Endothelial cell (in vitro differentiated cells): ENCODE measurements around the gene ZBTB14. TPM values are rescaled to one million over a fixed set of nuclear protein-coding genes. Genes with fewer than 3 reads are reported as not detected.

ENCODE experiments used
- DNase-seq: peaks from one replicate; pipeline ENCODE4 v3.0.0; 2021; ENCODE audit warnings: low spot score
- H3K27ac Mint-ChIP-seq: one replicate; pipeline ENCODE4 v1.8.0; 2021; ENCODE audit warnings: mixed read lengths, inconsistent platforms; ENCODE audit not compliant: unreplicated experiment
- H3K27me3 Mint-ChIP-seq: one replicate; pipeline ENCODE4 v1.8.0; 2021; ENCODE audit warnings: mild to moderate bottlenecking, moderate library complexity, mixed read lengths, inconsistent platforms; ENCODE audit not compliant: unreplicated experiment
- H3K36me3 Mint-ChIP-seq: one replicate; pipeline ENCODE4 v1.8.0; 2021; ENCODE audit warnings: mild to moderate bottlenecking, low read depth, mixed read lengths, inconsistent platforms; ENCODE audit not compliant: unreplicated experiment
- H3K4me1 Mint-ChIP-seq: one replicate; pipeline ENCODE4 v1.8.0; 2021; ENCODE audit warnings: mild to moderate bottlenecking, mixed read lengths, inconsistent platforms; ENCODE audit not compliant: unreplicated experiment
- H3K4me3 Mint-ChIP-seq: one replicate; pipeline ENCODE4 v1.8.0; 2021; ENCODE audit warnings: mild to moderate bottlenecking, mixed read lengths, inconsistent platforms; ENCODE audit not compliant: unreplicated experiment
- H3K9me3 Mint-ChIP-seq: one replicate; pipeline ENCODE4 v1.8.0; 2021; ENCODE audit warnings: mixed read lengths, inconsistent platforms; ENCODE audit not compliant: unreplicated experiment
- total RNA-seq: library from RNA; stranded (reverse); fragmentation: NEBNext Ultra II Directional; extraction: Animal tissue kit (Norgen Biotek cat#: 25700); gene quantifications from one replicate; pipeline ENCODE4 v1.2.1, GENCODE V29; 2021; ENCODE audit not compliant: unreplicated experiment
- TF ChIP-seq, protein P1 (sequence below): fragments of 200-600 bp; sonication (generic); IDR thresholded peaks from one replicate; pipeline ENCODE4 v1.5.0; 2021; ENCODE audit warnings: antibody characterized with exemption; ENCODE audit not compliant: unreplicated experiment

Gene ZBTB14
- total RNA-seq, 1 donor from 2014 or later: 23.2 TPM

DNA sequence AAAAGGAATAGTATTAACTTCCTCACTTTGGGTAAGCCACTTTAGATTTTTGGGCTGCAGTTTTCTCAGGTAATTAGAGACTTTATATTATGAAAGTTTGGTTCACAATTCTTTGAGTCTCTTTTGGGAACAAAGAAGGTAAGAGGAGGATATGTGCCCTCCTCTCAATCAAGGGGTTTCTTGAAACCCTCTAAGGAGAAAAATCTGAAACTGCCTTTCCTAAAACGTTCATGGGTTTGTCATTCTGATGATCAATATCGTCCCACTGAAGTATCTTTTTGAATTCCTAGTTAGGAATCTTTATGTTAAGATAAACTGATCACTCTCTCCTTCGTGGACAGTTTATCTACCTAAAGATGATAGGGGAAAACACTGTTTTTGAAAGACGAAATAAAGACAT lies 56.1 kb downstream of the ZBTB14 start:
- H3K4me1 Mint-ChIP-seq: peaks cover 8% of the 10 kb centered on the region
- no peaks in the 10 kb centered on the region for H3K9me3 Mint-ChIP-seq
- H3K27ac Mint-ChIP-seq: no peak overlapping the region

More for the DNA sequence above, 56.1 kb downstream of the ZBTB14 start:
- H3K4me3 Mint-ChIP-seq: peak overlapping the region; percentile 79
- H3K36me3 Mint-ChIP-seq: peaks cover 3% of the 10 kb centered on the region
- DNase-seq: no peak
- peaks cover 2% of the 10 kb centered on the region for H3K27me3 Mint-ChIP-seq
- TF ChIP-seq, protein P1, sequence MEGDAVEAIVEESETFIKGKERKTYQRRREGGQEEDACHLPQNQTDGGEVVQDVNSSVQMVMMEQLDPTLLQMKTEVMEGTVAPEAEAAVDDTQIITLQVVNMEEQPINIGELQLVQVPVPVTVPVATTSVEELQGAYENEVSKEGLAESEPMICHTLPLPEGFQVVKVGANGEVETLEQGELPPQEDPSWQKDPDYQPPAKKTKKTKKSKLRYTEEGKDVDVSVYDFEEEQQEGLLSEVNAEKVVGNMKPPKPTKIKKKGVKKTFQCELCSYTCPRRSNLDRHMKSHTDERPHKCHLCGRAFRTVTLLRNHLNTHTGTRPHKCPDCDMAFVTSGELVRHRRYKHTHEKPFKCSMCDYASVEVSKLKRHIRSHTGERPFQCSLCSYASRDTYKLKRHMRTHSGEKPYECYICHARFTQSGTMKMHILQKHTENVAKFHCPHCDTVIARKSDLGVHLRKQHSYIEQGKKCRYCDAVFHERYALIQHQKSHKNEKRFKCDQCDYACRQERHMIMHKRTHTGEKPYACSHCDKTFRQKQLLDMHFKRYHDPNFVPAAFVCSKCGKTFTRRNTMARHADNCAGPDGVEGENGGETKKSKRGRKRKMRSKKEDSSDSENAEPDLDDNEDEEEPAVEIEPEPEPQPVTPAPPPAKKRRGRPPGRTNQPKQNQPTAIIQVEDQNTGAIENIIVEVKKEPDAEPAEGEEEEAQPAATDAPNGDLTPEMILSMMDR: no peak

Other genes starting within 250 kb of the ZBTB14 start
- not detected for gene AKAIN1, start 98.5 kb downstream of the ZBTB14 start, total RNA-seq
- 16.8 TPM for gene EPB41L3, start 248.3 kb upstream of the ZBTB14 start, total RNA-seq